H1 (cell line): Measurements from ENCODE around the gene NECTIN3. TPM values are rescaled to one million over a fixed set of nuclear protein-coding genes. Genes with fewer than 3 reads are reported as not detected.

ENCODE experiments used
- CTCF ChIA-PET: fragments of 300-600 bp; sonication (Branson Sonifier 250); formaldehyde crosslinking; loops from one replicate; lab custom pipeline; 2021; ENCODE audit not compliant: partially characterized antibody; lab: Charles Lee
- POLR2A ChIA-PET: fragments of 300-600 bp; sonication (Branson Sonifier 250); formaldehyde crosslinking; loops from one replicate; lab custom pipeline; 2021; ENCODE audit warnings: inconsistent platforms; ENCODE audit not compliant: partially characterized antibody; lab: Charles Lee
- DNase-seq, 2 experiments: peaks; one replicate each; pipeline versions ENCODE4 v3.0.0 to v3.0.0-alpha.2; 2010 to 2022; ENCODE audit warnings: low spot score in 2 of 2, low read depth in 1 of 2, mixed read lengths in 1 of 2
- FAIRE-seq: peaks from 2 replicates; lab custom pipeline; 2011; peaks lifted over from hg19 to GRCh38; lab: Jason Lieb, UNC
- H2AFZ ChIP-seq: 2 replicates; pipeline ENCODE4 v1.8.1; 2012; ENCODE audit warnings: low read length, inconsistent platforms
- H2AK5ac ChIP-seq: 2 replicates; pipeline ENCODE4 v1.6.1; 2013; ENCODE audit warnings: low read depth, low read length
- H2BK120ac ChIP-seq: replicated peaks from 2 replicates; pipeline ENCODE3; 2013; ENCODE audit warnings: low read depth, low read length, inconsistent platforms
- H2BK12ac ChIP-seq: 2 replicates; pipeline ENCODE4 v1.6.1; 2013; ENCODE audit warnings: low read depth, low read length
- H2BK15ac ChIP-seq: 2 replicates; pipeline ENCODE4 v1.6.1; 2013; ENCODE audit warnings: low read length
- H2BK20ac ChIP-seq: 2 replicates; pipeline ENCODE4 v1.6.1; 2013; ENCODE audit warnings: low read length
- H2BK5ac ChIP-seq: 2 replicates; pipeline ENCODE4 v1.6.1; 2013; ENCODE audit warnings: low read depth, low read length
- H3K14ac ChIP-seq: 2 replicates; pipeline ENCODE4 v1.6.1; 2013; ENCODE audit warnings: inconsistent platforms; ENCODE audit not compliant: insufficient read length
- H3K18ac ChIP-seq: 2 replicates; pipeline ENCODE4 v1.6.1; 2013; ENCODE audit warnings: low read length; ENCODE audit errors: extremely low read depth
- H3K23ac ChIP-seq: 2 replicates; pipeline ENCODE4 v1.6.1; 2013; ENCODE audit warnings: inconsistent platforms; ENCODE audit not compliant: insufficient read length
- H3K23me2 ChIP-seq: 2 replicates; pipeline ENCODE4 v1.6.1; 2013; ENCODE audit warnings: low read depth, low read length
- H3K27ac ChIP-seq: 2 replicates; pipeline ENCODE4 v1.6.1; 2011; ENCODE audit warnings: low read depth, low read length, inconsistent platforms
- H3K27me3 ChIP-seq, 4 experiments: replicated peaks in 1 of 4; 1 replicate in 1 of 4; 2 replicates in 3 of 4; pipeline versions ENCODE4 v1.6.1 to v1.8.1; 2011 to 2013; ENCODE audit warnings: low read length in 3 of 4, mild to moderate bottlenecking in 3 of 4, inconsistent platforms in 2 of 4, mixed read lengths in 2 of 4, moderate library complexity in 1 of 4; ENCODE audit not compliant: control insufficient read depth in 3 of 4, insufficient read depth in 3 of 4; ENCODE audit errors: extremely low read depth in 1 of 4
- H3K36me3 ChIP-seq, 4 experiments: 2 replicates each; pipeline versions ENCODE4 v1.6.1 to v1.8.1; 2011 to 2013; ENCODE audit warnings: mild to moderate bottlenecking in 4 of 4, low read length in 3 of 4, moderate library complexity in 2 of 4, control low read depth in 1 of 4, inconsistent platforms in 1 of 4; ENCODE audit not compliant: insufficient read depth in 4 of 4, control insufficient read depth in 2 of 4
- H3K4ac ChIP-seq: replicated peaks from 2 replicates; pipeline ENCODE3; 2013; ENCODE audit warnings: low read length, low read depth, mixed read lengths, inconsistent platforms; ENCODE audit not compliant: insufficient read length
- H3K4me1 ChIP-seq, 4 experiments: replicated peaks in 1 of 4; 1 replicate in 1 of 4; 2 replicates in 3 of 4; pipeline versions ENCODE4 v1.6.1 to v1.8.1; 2011 to 2013; ENCODE audit warnings: low read length in 3 of 4, inconsistent platforms in 2 of 4, mixed read lengths in 1 of 4; ENCODE audit not compliant: insufficient read depth in 4 of 4, control insufficient read depth in 3 of 4
- H3K4me2 ChIP-seq, 2 experiments: 2 replicates each; pipeline versions ENCODE4 v1.6.1 to v1.8.1; 2011 to 2013; ENCODE audit warnings: low read depth in 2 of 2, low read length in 2 of 2, control low read depth in 1 of 2, inconsistent platforms in 1 of 2, mild to moderate bottlenecking in 1 of 2; ENCODE audit not compliant: insufficient read depth in 1 of 2
- H3K4me3 ChIP-seq, 4 experiments: fragments of 200-600, 300-600 bp in 1 of 4; sonication (generic), shearing (Covaris generic), sonication (Bioruptor Twin) in 1 of 4; 2 replicates each; pipeline versions ENCODE4 v1.5.1 to v1.8.1; 2011 to 2016; ENCODE audit warnings: low read length in 4 of 4, low read depth in 3 of 4, control low read depth in 2 of 4, inconsistent platforms in 2 of 4, mild to moderate bottlenecking in 2 of 4, mixed read lengths in 1 of 4, moderate library complexity in 1 of 4; ENCODE audit not compliant: insufficient read depth in 2 of 4; ENCODE audit errors: extremely low read depth in 1 of 4
- H3K56ac ChIP-seq: replicated peaks from 2 replicates; pipeline ENCODE3; 2013; ENCODE audit warnings: low read depth, mild to moderate bottlenecking, mixed read lengths, low read length, inconsistent platforms; ENCODE audit not compliant: insufficient read length
- H3K79me1 ChIP-seq: 2 replicates; pipeline ENCODE4 v1.6.1; 2013; ENCODE audit warnings: low read depth, low read length, control low read depth
- H3K79me2 ChIP-seq, 2 experiments: 2 replicates each; pipeline versions ENCODE4 v1.6.1 to v1.8.1; 2012 to 2013; ENCODE audit warnings: low read length in 2 of 2, mild to moderate bottlenecking in 2 of 2, inconsistent platforms in 1 of 2; ENCODE audit not compliant: insufficient read depth in 2 of 2, control insufficient read depth in 1 of 2
- H3K9ac ChIP-seq, 4 experiments: replicated peaks in 1 of 4; 1 replicate in 1 of 4; 2 replicates in 3 of 4; pipeline versions ENCODE4 v1.6.1 to v1.8.1; 2011 to 2013; ENCODE audit warnings: low read depth in 3 of 4, low read length in 3 of 4, control low read depth in 2 of 4, mild to moderate bottlenecking in 2 of 4, moderate library complexity in 2 of 4, inconsistent platforms in 1 of 4; ENCODE audit errors: extremely low read depth in 1 of 4
- H3K9me3 ChIP-seq, 2 experiments: 2 replicates each; pipeline versions ENCODE4 v1.6.1 to v1.8.1; 2012 to 2013; ENCODE audit warnings: mild to moderate bottlenecking in 2 of 2, moderate library complexity in 2 of 2, control low read depth in 1 of 2, inconsistent platforms in 1 of 2, low read depth in 1 of 2, low read length in 1 of 2, mixed read lengths in 1 of 2; ENCODE audit not compliant: insufficient read depth in 2 of 2
- H4K20me1 ChIP-seq, 2 experiments: replicated peaks in 1 of 2; 2 replicates each; pipeline versions ENCODE3 to v1.8.1; 2011 to 2013; ENCODE audit warnings: inconsistent platforms in 2 of 2, low read length in 2 of 2, mild to moderate bottlenecking in 1 of 2; ENCODE audit not compliant: insufficient read depth in 2 of 2, control insufficient read depth in 1 of 2
- H4K5ac ChIP-seq: 2 replicates; pipeline ENCODE4 v1.6.1; 2013; ENCODE audit warnings: low read length, low read depth, mixed read lengths, inconsistent platforms; ENCODE audit not compliant: insufficient read length
- H4K8ac ChIP-seq: 2 replicates; pipeline ENCODE4 v1.8.0; 2013; ENCODE audit warnings: mild to moderate bottlenecking, moderate library complexity, low read length, inconsistent platforms; ENCODE audit not compliant: insufficient read depth; ENCODE audit errors: extremely low read depth
- H4K91ac ChIP-seq: replicated peaks from 2 replicates; pipeline ENCODE3; 2013; ENCODE audit warnings: low read length, mixed read lengths, inconsistent platforms; ENCODE audit not compliant: insufficient read length
- BCL11A ChIP-seq, 2 experiments: IDR thresholded peaks; one replicate each; pipeline ENCODE4 v1.6.1; 2011; ENCODE audit warnings: low read depth in 2 of 2, low read length in 2 of 2, mild to moderate bottlenecking in 2 of 2
- CTBP2 ChIP-seq: IDR thresholded peaks from 2 replicates; pipeline ENCODE4 v1.7.0; 2011; ENCODE audit warnings: borderline replicate concordance, mild to moderate bottlenecking, moderate library complexity, mixed read lengths, low read length; ENCODE audit not compliant: insufficient read depth, insufficient read length
- FOSL1 ChIP-seq: IDR thresholded peaks from 2 replicates; pipeline ENCODE4 v1.6.1; 2011; ENCODE audit warnings: mild to moderate bottlenecking, low read depth, low read length, moderate library complexity; ENCODE audit not compliant: insufficient read depth
- GABPA ChIP-seq: IDR thresholded peaks from 2 replicates; pipeline ENCODE4 v1.6.1; 2011; ENCODE audit warnings: mild to moderate bottlenecking, low read length, moderate library complexity, borderline replicate concordance; ENCODE audit not compliant: insufficient read depth
- KDM4A ChIP-seq: IDR thresholded peaks from one replicate; pipeline ENCODE4 v1.7.1; 2012; ENCODE audit warnings: low read depth, mild to moderate bottlenecking, moderate library complexity, low read length, inconsistent platforms; ENCODE audit not compliant: severe bottlenecking
- RBBP5 ChIP-seq: IDR thresholded peaks from 2 replicates; pipeline ENCODE4 v1.7.1; 2012; ENCODE audit warnings: low read depth, mild to moderate bottlenecking, inconsistent platforms, low read length, moderate library complexity, borderline replicate concordance
- TBP ChIP-seq: IDR thresholded peaks from 2 replicates; pipeline ENCODE4 v1.6.1; 2011; ENCODE audit warnings: low read depth, low read length, improper control_type of control experiment
- WGBS, 2 experiments: shearing (Covaris generic) in 1 of 2; methylation state at CpG; one replicate each; pipeline versions ENCODE4 v1.1.6 to v1.1.7; 2013 to 2015; ENCODE audit warnings: low lambda C conversion rate in 2 of 2, mixed read lengths in 2 of 2, inconsistent platforms in 1 of 2, low coverage in 1 of 2, missing lambda C conversion rate in 1 of 2; ENCODE audit not compliant: insufficient replicate concordance in 2 of 2, insufficient coverage in 1 of 2, insufficient read length in 1 of 2; ENCODE audit errors: extremely low coverage in 1 of 2, missing lambda C conversion rate in 1 of 2; 5-methylcytosine and 5-hydroxymethylcytosine counted together
- polyA plus RNA-seq, 7 experiments: library from polyadenylated mRNA; depleted of rRNA in 3 of 7; stranded (reverse) in 5 of 7; unstranded in 2 of 7; fragments of >200 nt in 5 of 7; fragments of 200-250 nt in 2 of 7; gene quantifications; 1 replicate in 5 of 7; 2 replicates in 1 of 7; 4 replicates in 1 of 7; pipeline versions ENCODE4 v1.2.1 to v1.2.3, GENCODE V29; 2011 to 2013; ENCODE audit warnings: missing spikeins in 2 of 7, mixed read lengths in 2 of 7
- total RNA-seq: library from RNA; stranded (reverse); fragmentation: NEBNext Ultra II Directional; extraction: Animal tissue kit (Norgen Biotek cat#: 25700); gene quantifications from 2 replicates; pipeline ENCODE4 v1.2.1, GENCODE V29; 2021

Gene NECTIN3
- total and polyA plus RNA-seq, 2 of the 8 experiments (the other 6 are each of a cell fraction or from before 2014, with no cell fraction given): 13.6 to 50.6 TPM

DNA sequence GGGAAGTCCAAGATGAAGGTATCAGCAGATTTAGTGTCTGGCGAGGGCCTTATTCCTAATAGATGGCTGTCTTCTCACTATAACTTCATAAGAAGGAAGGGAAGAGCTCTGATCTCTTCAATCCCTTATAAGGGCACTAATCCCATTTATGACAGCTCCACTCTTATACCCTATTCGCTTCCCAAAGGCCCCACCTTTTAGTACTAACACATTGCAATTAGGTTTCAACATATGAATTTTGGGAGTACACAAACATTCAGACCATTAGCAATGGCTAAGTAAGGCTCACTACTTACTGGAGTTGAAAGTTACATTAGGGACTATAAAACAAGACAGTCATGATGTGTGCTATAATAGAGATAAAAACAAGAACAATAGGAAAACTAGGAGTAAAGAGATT, 118.9 kb downstream of the NECTIN3 start:
- H3K79me2 ChIP-seq: no peaks in the 10 kb centered on the region
- TF ChIP-seq CTBP2 (no peak), TBP (no peak), BCL11A (IDR thresholded peaks at IDR 0.05; ENCODE audit: low read depth in 2 of 2, low read length in 2 of 2) (no peak), KDM4A (no peak), GABPA (no peak), FOSL1 (no peak), RBBP5 (no peak)
- H3K14ac ChIP-seq: no peak overlapping the region
- H3K4me3 ChIP-seq: no peak overlapping the region
- no peak overlapping the region for H3K27ac ChIP-seq
- CTCF ChIA-PET: interaction anchor here (0.8 kb wide), 1 partner anchor 21 kb away, joined by 3 read pairs; no protein-coding TSS in a partner anchor
- H3K79me1 ChIP-seq: no peaks in the 10 kb centered on the region
- no peak overlapping the region for H3K56ac ChIP-seq
- H2AFZ ChIP-seq: no peak overlapping the region
- POLR2A ChIA-PET: no interaction called here
- H2BK20ac ChIP-seq: no peak overlapping the region
- no peak overlapping the region for H3K4ac ChIP-seq
- H3K23ac ChIP-seq: no peak overlapping the region
- WGBS, 2 experiments: 89% methylated on average over 2 of the region's 2 CpGs; no CpG with 5 or more reads in 1 of the 2 experiments
- H3K18ac ChIP-seq: no peak overlapping the region
- no peak overlapping the region for H4K91ac ChIP-seq
- H4K8ac ChIP-seq: no peak overlapping the region
- H3K9me3 ChIP-seq: no peaks in the 10 kb centered on the region
- H2BK12ac ChIP-seq: no peak overlapping the region
- H3K23me2 ChIP-seq: no peaks in the 10 kb centered on the region
- H2AK5ac ChIP-seq: no peak overlapping the region
- H3K36me3 ChIP-seq: peaks cover 0 to 11% (median 3%) of the 10 kb centered on the region in 4 experiments; a peak in 4 of 8 replicates
- FAIRE-seq (no peak), DNase-seq (no peak)
- H3K27me3 ChIP-seq: no peaks in the 10 kb centered on the region
- peaks cover 0 to 3% of the 10 kb centered on the region in 2 experiments for H4K20me1 ChIP-seq
- H2BK5ac ChIP-seq: no peak overlapping the region
- H3K4me2 ChIP-seq: no peak overlapping the region
- H2BK15ac ChIP-seq: no peak overlapping the region
- H3K9ac ChIP-seq: no peak overlapping the region
- H2BK120ac ChIP-seq: no peak overlapping the region
- no peaks in the 10 kb centered on the region; a peak in 1 of 7 replicates for H3K4me1 ChIP-seq
- no peak overlapping the region for H4K5ac ChIP-seq
